Spleen (tissue), 11 donors: ENCODE data around the gene PCP2. TPM values are rescaled to one million over a fixed set of nuclear protein-coding genes. Genes with fewer than 3 reads are reported as not detected.

ENCODE experiments used
- DNase-seq: peaks from one replicate; pipeline ENCODE4 v3.0.0-alpha.2; 2020
- H3K27ac ChIP-seq, 8 donors: fragments of 200-600 bp; sonication (generic) in 7 of 8; 1 replicate in 4 of 8; 2 replicates in 4 of 8; pipeline versions ENCODE4 v1.5.0 to v1.8.0; 2016 to 2021; ENCODE audit warnings: inconsistent platforms in 4 of 8, mild to moderate bottlenecking in 4 of 8, moderate library complexity in 1 of 8
- H3K27me3 ChIP-seq, 7 donors: fragments of 200-600 bp; sonication (generic) in 6 of 7; replicated peaks in 1 of 7; 1 replicate in 4 of 7; 2 replicates in 3 of 7; pipeline versions ENCODE4 v1.5.0 to v1.8.0; 2016 to 2021; ENCODE audit warnings: inconsistent platforms in 3 of 7, mild to moderate bottlenecking in 1 of 7
- H3K36me3 ChIP-seq, 6 donors: fragments of 200-600 bp; sonication (generic) in 5 of 6; 1 replicate in 4 of 6; 2 replicates in 2 of 6; pipeline versions ENCODE4 v1.5.0 to v1.8.0; 2016 to 2021; ENCODE audit warnings: inconsistent platforms in 2 of 6
- H3K4me1 ChIP-seq, 6 donors: fragments of 200-600 bp; sonication (generic) in 5 of 6; 1 replicate in 3 of 6; 2 replicates in 3 of 6; pipeline versions ENCODE4 v1.5.0 to v1.8.0; 2016 to 2021; ENCODE audit warnings: inconsistent platforms in 3 of 6
- H3K4me3 ChIP-seq, 8 donors: fragments of 200-600 bp; sonication (generic) in 7 of 8; 1 replicate in 4 of 8; 2 replicates in 4 of 8; pipeline versions ENCODE4 v1.5.0 to v1.8.0; 2016 to 2021; ENCODE audit warnings: inconsistent platforms in 4 of 8, mild to moderate bottlenecking in 4 of 8, moderate library complexity in 2 of 8
- H3K9me3 ChIP-seq, 8 donors: fragments of 200-600 bp; sonication (generic) in 7 of 8; 1 replicate in 4 of 8; 2 replicates in 4 of 8; pipeline versions ENCODE4 v1.5.0 to v1.8.0; 2016 to 2021; ENCODE audit warnings: inconsistent platforms in 4 of 8
- POLR2A ChIP-seq, 3 donors: fragments of 450-650 bp; IDR thresholded peaks; one replicate each; pipeline ENCODE4 v1.5.1; 2017; ENCODE audit warnings: antibody characterized with exemption in 3 of 3, mild to moderate bottlenecking in 1 of 3
- POLR2AphosphoS5 ChIP-seq, 3 donors: sonication (generic); formaldehyde crosslinking; IDR thresholded peaks; one replicate each; pipeline ENCODE4 v1.5.1; 2017; ENCODE audit warnings: antibody characterized with exemption in 3 of 3
- WGBS, 5 donors: extraction: QIAGEN DNeasy Blood & Tissue Kit in 3 of 5; methylation state at CpG; one replicate each; pipeline versions ENCODE4 v1.1.5 to v1.1.7; 2013 to 2018; 5-methylcytosine and 5-hydroxymethylcytosine counted together
- intact Hi-C: fragments of 100-400 bp; cut with DNase I; formaldehyde crosslinking; loops from one replicate; pipeline ENCODE4 v1.15.0; 2023; ENCODE audit warnings: low total_unique reads
- polyA plus RNA-seq, 3 donors: library from polyadenylated mRNA; stranded (reverse); fragments of 200-250 nt; gene quantifications; one replicate each; pipeline ENCODE4 v1.2.1, GENCODE V29; 2013
- total RNA-seq, 7 donors: library from RNA; depleted of rRNA in 3 of 7; stranded (reverse); fragments of >200 nt in 3 of 7; fragmentation: NEBNext Ultra II Directional in 4 of 7; extraction: Animal tissue kit (Norgen Biotek cat#: 25700) in 4 of 7; gene quantifications; one replicate each; pipeline versions ENCODE4 v1.1.0 to v1.2.1, GENCODE V29; 2016 to 2021
- TF ChIP-seq, protein P1 (sequence below), 11 experiments: fragments of 200-600 bp in 7 of 11; fragments of 450-650 bp in 4 of 11; sonication (generic) in 4 of 11; IDR thresholded peaks in 8 of 11; conservative IDR thresholded peaks in 3 of 11; 1 replicate in 7 of 11; 2 replicates in 4 of 11; pipeline versions ENCODE4 v1.4.0 to v1.8.0; 2016 to 2021; ENCODE audit warnings: antibody characterized with exemption in 11 of 11, inconsistent platforms in 4 of 11, mild to moderate bottlenecking in 1 of 11
- donor health status: healthy with polysubstance abuse.
- donor health status: DM: no; HTN: no; CAD: no; lungs with moderate emphysema.
- donor health status: DM: no; HTN: no; CAD: no.
- donor health status: Bipolar disorder and iron deficiency.
- donor health status: healthy.
- donor health status: DM: no; HTN: no; CAD: no.
- donor health status: DM: yes; HTN: yes; CAD: no.

The PCP2 gene
- total and polyA plus RNA-seq, 10 donors: 1.5 to 5.9 (median 2.5) TPM; not detected in 1

DNA sequence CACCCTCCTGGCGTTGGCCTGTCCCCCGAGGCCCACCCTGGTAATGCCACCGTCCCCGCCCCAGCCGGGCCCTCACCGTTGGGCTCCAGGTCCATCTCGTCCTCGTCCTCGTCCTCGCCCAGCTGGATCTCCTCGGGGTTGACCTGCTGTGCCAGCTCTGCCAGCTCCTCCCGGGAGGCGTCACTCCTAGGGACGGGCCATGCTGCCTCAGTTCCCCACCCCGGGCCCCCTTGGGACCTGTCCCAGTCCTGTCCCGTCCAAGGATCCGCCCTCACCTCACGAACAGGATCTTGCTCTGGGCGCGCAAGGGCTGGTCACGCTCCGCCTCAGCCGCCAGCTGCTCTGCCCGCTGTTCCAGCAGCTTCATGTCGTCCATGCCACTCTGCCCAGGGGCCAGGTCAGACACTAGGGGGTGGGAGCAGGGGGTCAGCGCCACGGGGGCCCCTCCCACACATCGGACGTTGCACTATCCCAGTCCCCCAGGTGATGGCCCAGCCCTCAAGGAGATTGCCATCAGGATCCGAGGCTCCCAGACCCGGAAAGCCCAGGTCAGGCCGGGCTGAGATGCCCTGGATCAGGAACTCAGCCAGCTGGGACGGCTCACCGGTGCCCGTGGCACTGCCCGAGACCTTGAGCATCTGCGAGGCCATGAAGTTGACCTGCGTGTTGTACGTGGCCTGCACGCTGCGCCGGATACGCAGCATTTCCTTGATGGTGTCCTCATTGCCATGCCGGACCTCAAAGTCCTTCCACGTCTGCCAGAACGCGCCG, 13.7 kb downstream of the PCP2 start:
- no peaks in the 10 kb centered on the region for H3K27me3 ChIP-seq
- H3K36me3 ChIP-seq: peaks cover 10 to 79% (median 62%) of the 10 kb centered on the region in 6 donors
- DNase-seq: no peak
- no peak overlapping the region for H3K4me3 ChIP-seq
- H3K9me3 ChIP-seq: no peaks in the 10 kb centered on the region
- TF ChIP-seq POLR2AphosphoS5 (IDR thresholded peaks at IDR 0.05): peak in 2 of 3 donors; percentile 8 to 13
- TF ChIP-seq, protein P1, sequence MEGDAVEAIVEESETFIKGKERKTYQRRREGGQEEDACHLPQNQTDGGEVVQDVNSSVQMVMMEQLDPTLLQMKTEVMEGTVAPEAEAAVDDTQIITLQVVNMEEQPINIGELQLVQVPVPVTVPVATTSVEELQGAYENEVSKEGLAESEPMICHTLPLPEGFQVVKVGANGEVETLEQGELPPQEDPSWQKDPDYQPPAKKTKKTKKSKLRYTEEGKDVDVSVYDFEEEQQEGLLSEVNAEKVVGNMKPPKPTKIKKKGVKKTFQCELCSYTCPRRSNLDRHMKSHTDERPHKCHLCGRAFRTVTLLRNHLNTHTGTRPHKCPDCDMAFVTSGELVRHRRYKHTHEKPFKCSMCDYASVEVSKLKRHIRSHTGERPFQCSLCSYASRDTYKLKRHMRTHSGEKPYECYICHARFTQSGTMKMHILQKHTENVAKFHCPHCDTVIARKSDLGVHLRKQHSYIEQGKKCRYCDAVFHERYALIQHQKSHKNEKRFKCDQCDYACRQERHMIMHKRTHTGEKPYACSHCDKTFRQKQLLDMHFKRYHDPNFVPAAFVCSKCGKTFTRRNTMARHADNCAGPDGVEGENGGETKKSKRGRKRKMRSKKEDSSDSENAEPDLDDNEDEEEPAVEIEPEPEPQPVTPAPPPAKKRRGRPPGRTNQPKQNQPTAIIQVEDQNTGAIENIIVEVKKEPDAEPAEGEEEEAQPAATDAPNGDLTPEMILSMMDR (IDR thresholded peaks at IDR 0.05 in 8 of 11, conservative IDR thresholded peaks at IDR 0.05 in 3 of 11): no peak
- 91 to 96% (median 94%) methylated on average over 30 to 48 of the region's 48 CpGs for WGBS, 5 donors
- H3K4me1 ChIP-seq: peaks cover 0 to 30% (median 14%) of the 10 kb centered on the region in 6 donors
- H3K27ac ChIP-seq: peak overlapping the region in 4 of 8 donors; percentile 63 to 74 (median 70)
- intact Hi-C loops: no loop called here

DNA sequence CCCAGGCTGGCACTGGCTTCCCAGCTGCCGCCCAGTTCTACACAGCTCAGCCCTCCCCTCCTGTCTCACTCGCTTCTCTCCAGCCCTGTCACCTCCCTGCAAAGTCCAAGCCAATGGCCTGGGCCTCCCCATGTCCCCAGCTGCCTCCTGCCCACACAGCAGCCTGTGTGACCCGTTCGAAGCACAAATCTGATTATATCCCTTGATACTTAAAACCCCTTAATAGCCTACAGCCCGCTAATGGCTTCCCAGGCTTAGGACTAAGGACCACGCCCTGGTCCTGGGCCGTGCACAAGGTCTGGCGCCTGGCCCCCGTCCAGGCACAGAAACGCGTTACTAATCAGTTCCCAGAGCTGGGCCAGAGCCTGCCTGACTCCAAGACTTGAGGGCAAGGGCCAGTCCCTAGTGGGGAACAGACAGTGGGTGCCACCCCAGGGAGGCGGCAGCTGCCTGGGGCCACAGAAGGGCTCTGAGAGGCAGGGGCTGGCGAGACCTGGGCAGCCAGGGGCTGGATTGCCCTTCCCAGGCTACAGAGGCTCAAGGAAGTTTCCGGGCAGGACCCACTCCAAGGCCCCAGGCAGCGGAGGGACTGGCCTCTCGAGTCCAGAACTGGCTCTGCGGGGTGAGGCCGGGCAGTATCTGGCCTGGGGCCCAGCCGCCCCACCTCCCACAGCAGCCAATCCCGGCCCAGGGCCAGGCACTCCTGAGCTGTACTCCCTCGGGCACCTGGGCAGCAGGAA, 14.6 kb downstream of the PCP2 start:
- intact Hi-C loops: no loop called here
- H3K27me3 ChIP-seq: no peaks in the 10 kb centered on the region
- TF ChIP-seq POLR2A (IDR thresholded peaks at IDR 0.05): no peak
- TF ChIP-seq, protein P1 (IDR thresholded peaks at IDR 0.05 in 8 of 11, conservative IDR thresholded peaks at IDR 0.05 in 3 of 11): no peak
- peak in 2 of 3 donors; percentile 32 to 57 for TF ChIP-seq POLR2AphosphoS5 (IDR thresholded peaks at IDR 0.05)
- peaks cover 0 to 30% (median 14%) of the 10 kb centered on the region in 6 donors for H3K4me1 ChIP-seq
- H3K9me3 ChIP-seq: no peaks in the 10 kb centered on the region
- H3K36me3 ChIP-seq: peaks cover 10 to 69% (median 53%) of the 10 kb centered on the region in 6 donors
- DNase-seq: no peak
- peak overlapping the region in 6 of 8 donors; percentile 47 to 74 (median 65) for H3K27ac ChIP-seq
- H3K4me3 ChIP-seq: no peak overlapping the region
- WGBS, 5 donors: 70 to 89% (median 82%) methylated on average over 8 to 21 of the region's 21 CpGs

DNA sequence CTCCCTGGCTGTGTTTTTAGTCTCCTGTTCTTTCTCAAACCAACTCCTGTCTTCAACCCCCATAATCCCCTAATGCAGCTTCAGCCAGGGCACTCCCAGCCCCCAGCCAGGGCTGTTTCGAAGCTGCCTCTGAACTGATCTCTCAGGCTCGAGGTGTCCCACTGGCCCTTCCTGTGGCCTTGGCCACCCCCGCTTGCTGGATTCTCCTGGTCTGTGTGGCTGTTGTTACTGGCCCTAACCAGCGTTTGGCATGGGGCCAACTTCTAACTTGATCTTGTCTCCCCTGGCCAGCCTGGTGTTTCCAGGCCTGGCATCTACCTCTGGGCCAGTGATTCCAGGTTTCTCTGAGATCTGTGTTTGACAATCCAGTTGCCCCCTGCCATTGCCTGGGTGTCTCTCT, 15.2 kb downstream of the PCP2 start:
- Histone ChIP-seq H3K27me3 (no peaks in the 10 kb centered on the region), H3K4me1 (peaks cover 0 to 30% (median 14%) of the 10 kb centered on the region in 6 donors), H3K4me3 (no peak overlapping the region), H3K9me3 (no peaks in the 10 kb centered on the region), H3K27ac (peak overlapping the region in 6 of 8 donors; percentile 47 to 74 (median 65)), H3K36me3 (peaks cover 10 to 64% (median 47%) of the 10 kb centered on the region in 6 donors)
- intact Hi-C loops: no loop called here
- no peak for DNase-seq
- 63 to 78% (median 74%) methylated on average over 4 of the region's 4 CpGs for WGBS, 5 donors
- TF ChIP-seq POLR2AphosphoS5 (IDR thresholded peaks at IDR 0.05): peak in 1 of 3 donors; percentile 54
- no peak for TF ChIP-seq POLR2A (IDR thresholded peaks at IDR 0.05)
- TF ChIP-seq, protein P1 (IDR thresholded peaks at IDR 0.05 in 8 of 11, conservative IDR thresholded peaks at IDR 0.05 in 3 of 11): no peak

DNA sequence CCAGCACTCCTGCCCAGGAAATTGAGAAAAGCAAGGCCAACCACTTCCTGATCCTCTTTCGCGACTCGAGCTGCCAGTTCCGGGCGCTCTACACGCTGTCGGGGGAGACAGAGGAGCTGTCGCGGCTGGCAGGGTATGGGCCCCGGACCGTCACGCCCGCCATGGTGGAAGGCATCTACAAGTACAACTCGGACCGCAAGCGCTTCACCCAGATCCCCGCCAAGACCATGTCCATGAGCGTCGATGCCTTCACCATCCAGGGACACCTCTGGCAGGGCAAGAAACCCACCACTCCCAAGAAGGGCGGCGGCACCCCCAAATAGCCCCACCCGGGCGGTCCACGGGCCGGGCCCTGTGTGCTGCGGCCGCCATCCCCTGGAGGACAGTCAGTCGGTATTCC, 15.8 kb downstream of the PCP2 start:
- H3K9me3 ChIP-seq: no peaks in the 10 kb centered on the region
- no peak overlapping the region for H3K4me3 ChIP-seq
- peak in 1 of 3 donors; percentile 53 for TF ChIP-seq POLR2AphosphoS5 (IDR thresholded peaks at IDR 0.05)
- TF ChIP-seq, protein P1 (IDR thresholded peaks at IDR 0.05 in 8 of 11, conservative IDR thresholded peaks at IDR 0.05 in 3 of 11): no peak
- peaks cover 10 to 57% (median 41%) of the 10 kb centered on the region in 6 donors for H3K36me3 ChIP-seq
- peaks cover 0 to 30% (median 14%) of the 10 kb centered on the region in 6 donors for H3K4me1 ChIP-seq
- WGBS, 5 donors: 58 to 88% (median 74%) methylated on average over 13 to 28 of the region's 28 CpGs
- intact Hi-C loops: no loop called here
- no peak for DNase-seq
- peak overlapping the region in 6 of 8 donors; percentile 1 to 74 (median 65) for H3K27ac ChIP-seq
- H3K27me3 ChIP-seq: no peaks in the 10 kb centered on the region
